ENCODE results near the gene WASL.

- TF ChIP-seq POLR2A (IDR thresholded peaks at IDR 0.05) (no peak), POLR2AphosphoS5 (IDR thresholded peaks at IDR 0.05) (no peak), EP300 (IDR thresholded peaks at IDR 0.05) (no peak)
- TF ChIP-seq, protein P1, sequence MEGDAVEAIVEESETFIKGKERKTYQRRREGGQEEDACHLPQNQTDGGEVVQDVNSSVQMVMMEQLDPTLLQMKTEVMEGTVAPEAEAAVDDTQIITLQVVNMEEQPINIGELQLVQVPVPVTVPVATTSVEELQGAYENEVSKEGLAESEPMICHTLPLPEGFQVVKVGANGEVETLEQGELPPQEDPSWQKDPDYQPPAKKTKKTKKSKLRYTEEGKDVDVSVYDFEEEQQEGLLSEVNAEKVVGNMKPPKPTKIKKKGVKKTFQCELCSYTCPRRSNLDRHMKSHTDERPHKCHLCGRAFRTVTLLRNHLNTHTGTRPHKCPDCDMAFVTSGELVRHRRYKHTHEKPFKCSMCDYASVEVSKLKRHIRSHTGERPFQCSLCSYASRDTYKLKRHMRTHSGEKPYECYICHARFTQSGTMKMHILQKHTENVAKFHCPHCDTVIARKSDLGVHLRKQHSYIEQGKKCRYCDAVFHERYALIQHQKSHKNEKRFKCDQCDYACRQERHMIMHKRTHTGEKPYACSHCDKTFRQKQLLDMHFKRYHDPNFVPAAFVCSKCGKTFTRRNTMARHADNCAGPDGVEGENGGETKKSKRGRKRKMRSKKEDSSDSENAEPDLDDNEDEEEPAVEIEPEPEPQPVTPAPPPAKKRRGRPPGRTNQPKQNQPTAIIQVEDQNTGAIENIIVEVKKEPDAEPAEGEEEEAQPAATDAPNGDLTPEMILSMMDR (IDR thresholded peaks at IDR 0.05): peak in 2 of 4 experiments; percentile 4 to 19
These were observed 551 bp downstream of the WASL start for GRCh38 chr7:123748171-123748733.
